Measurements from ENCODE around the gene ATRNL1.

ATRNL1 gene

DNA sequence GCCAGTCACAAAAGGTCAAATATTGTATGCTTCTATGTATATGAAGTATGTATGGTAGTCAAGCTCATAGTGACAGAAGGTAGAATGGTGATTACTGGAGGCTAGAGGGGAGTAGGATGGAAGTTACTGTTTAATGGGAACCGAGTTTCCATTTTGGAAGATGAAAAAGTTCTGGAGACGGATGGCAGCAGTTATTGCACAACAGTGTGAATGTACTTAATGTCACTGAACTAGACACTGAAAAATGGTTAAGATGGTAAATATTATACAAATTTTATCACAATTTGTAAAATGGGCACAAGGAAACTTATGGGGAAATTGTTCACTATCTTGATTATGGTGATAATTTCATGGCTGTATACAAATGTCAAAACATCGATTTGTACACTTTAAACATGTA, 895.2 kb downstream of the ATRNL1 start:
- no peak for DNase-seq (ENCODE audit: low spot score)

DNA sequence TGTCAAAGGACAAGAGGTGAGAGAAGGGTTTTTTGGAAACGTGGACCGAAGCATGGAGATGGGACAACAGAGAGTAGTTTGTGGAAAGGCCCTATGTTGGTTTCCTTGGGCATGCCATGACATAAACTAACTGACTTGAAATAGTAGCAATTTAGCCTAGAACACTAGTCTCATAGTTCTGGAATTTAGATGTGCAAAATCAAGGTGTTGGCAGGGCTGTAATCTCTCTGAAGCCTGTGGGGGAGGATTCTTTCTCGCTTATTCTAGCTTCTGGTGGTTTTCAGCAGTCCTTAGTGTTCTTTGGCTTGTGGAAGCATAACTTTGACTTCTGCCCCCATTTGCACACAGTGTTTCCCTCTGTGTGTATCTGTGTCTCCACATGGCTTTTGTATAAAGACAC, 896.5 kb downstream of the ATRNL1 start:
- DNase-seq (ENCODE audit: low spot score), result no peak

DNA sequence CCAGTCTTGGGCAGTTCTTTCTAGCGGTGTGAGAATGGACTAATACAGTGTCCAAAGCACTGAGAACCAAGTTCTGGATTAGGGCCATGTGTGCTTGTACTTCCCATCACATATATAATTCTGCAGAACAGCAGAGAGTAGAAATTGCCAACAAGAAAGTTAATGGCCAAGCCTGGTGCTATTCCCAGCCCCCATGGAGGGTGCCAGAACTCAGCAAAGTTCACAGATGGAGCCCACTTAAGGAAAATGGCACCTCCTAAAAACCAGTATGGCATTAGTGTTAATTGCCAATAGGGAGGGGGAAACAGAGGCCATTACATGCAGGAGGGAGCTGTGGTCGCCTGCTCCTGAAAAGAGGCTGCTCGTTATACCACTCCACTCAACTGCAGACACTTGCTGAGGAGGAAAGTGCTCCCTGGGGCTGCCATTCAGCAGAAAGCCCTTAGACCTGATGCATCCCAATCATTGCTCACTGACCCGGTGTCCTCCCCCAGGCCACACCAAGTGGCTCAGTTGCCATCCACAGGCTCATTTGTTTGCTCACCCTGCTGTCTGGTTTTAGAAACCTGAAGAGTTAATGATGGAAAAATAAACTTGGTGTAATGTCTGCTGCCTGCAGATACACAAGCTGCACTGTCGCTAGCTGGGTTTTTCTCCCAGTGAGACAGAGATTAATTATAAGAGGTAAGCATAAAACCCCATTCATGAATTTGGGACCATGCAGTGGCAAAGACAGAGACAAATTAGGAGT, 899.2 kb downstream of the ATRNL1 start:
- DNase-seq (ENCODE audit: low spot score), result no peak

DNA sequence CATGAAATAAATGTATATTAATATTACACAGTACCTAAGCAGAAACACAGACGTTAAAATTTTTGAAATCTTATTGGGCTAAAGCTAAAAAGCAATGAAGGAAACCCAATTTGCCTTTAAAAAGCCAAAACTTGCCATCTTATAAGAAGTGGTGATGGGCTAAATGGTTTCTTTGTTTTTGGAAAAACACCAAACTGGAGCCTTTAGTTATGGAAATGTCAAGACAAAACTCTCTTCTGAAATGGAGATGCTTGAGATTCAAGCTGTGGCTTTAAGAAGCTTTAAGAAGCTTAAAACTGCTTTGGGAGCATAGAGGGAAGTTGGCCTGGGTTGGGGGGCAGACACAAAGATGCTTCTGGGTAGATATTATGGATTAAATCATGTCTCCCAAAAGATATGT, 902.9 kb downstream of the ATRNL1 start:
- no peak for DNase-seq (ENCODE audit: low spot score)

DNA sequence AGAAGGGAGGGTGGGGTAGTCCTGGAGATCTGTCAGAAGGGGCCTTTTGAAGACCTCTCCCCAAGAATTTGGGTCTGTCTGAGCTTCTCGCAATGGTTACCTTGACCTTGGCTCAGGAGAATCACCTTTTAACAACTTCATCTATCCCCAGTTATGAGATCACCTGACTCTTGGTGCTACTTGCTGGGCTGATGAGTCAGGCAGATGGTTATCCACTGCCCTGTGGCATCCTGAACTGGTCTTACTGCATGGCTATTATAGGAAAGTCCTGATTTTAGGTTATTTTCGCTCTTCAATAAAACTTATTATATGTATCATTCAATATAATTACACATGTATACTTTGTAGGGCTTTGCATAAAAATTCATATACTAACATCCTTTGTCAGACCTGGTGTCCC, 905.1 kb downstream of the ATRNL1 start:
- no peak for DNase-seq (ENCODE audit: low spot score)
